Measurements from ENCODE around the gene INHA. TPM values are rescaled to one million over a fixed set of nuclear protein-coding genes. Genes with fewer than 3 reads are reported as not detected.

Gene INHA
- total RNA-seq, 1 donor from 2014 or later: 0.43 TPM

- Histone ChIP-seq H3K27ac (no peak overlapping the region), H3K27me3 (no peaks in the 10 kb centered on the region), H3K9me3 (no peaks in the 10 kb centered on the region), H3K36me3 (peaks cover 22% of the 10 kb centered on the region), H3K4me1 (peaks cover 16% of the 10 kb centered on the region), H3K4me3 (no peak overlapping the region)
- TF ChIP-seq CTCF (IDR thresholded peaks at IDR 0.05): no peak
- ATAC-seq (no peak), DNase-seq (no peak)
- intact Hi-C loops (cut with DNase I): no loop called here
These were observed 33.6 kb upstream of the INHA start for GRCh38 chr2:219538504-219538951.

GRCh38 chr2:219538956-219539788 lies 32.9 kb upstream of the INHA start:
- Histone ChIP-seq H3K36me3 (peaks cover 22% of the 10 kb centered on the region), H3K9me3 (no peaks in the 10 kb centered on the region), H3K27me3 (no peaks in the 10 kb centered on the region), H3K4me1 (peaks cover 18% of the 10 kb centered on the region), H3K27ac (no peak overlapping the region), H3K4me3 (no peak overlapping the region)
- ATAC-seq (no peak), DNase-seq (no peak)
- intact Hi-C loops (cut with DNase I): no loop called here
- TF ChIP-seq CTCF (IDR thresholded peaks at IDR 0.05): no peak

GRCh38 chr2:219539926-219540678 lies 32.0 kb upstream of the INHA start:
- H3K9me3 ChIP-seq: no peaks in the 10 kb centered on the region
- peaks cover 24% of the 10 kb centered on the region for H3K4me1 ChIP-seq
- no peak for TF ChIP-seq CTCF (IDR thresholded peaks at IDR 0.05)
- peaks cover 22% of the 10 kb centered on the region for H3K36me3 ChIP-seq
- ATAC-seq (no peak), DNase-seq (no peak)
- no peak overlapping the region for H3K4me3 ChIP-seq
- H3K27ac ChIP-seq: no peak overlapping the region
- no peaks in the 10 kb centered on the region for H3K27me3 ChIP-seq
- intact Hi-C loops (cut with DNase I): no loop called here

GRCh38 chr2:219540784-219541504 lies 31.2 kb upstream of the INHA start:
- Histone ChIP-seq H3K4me3 (no peak overlapping the region), H3K27ac (no peak overlapping the region), H3K36me3 (peaks cover 22% of the 10 kb centered on the region), H3K9me3 (no peaks in the 10 kb centered on the region), H3K4me1 (peaks cover 24% of the 10 kb centered on the region), H3K27me3 (no peaks in the 10 kb centered on the region)
- no peak for TF ChIP-seq CTCF (IDR thresholded peaks at IDR 0.05)
- ATAC-seq (no peak), DNase-seq (no peak)
- intact Hi-C loops (cut with DNase I): no loop called here

GRCh38 chr2:219541611-219542180 lies 30.4 kb upstream of the INHA start:
- H3K4me3 ChIP-seq: peak overlapping the region; percentile 70
- ATAC-seq (peak; percentile 66), DNase-seq (peak; percentile 94)
- no peaks in the 10 kb centered on the region for H3K27me3 ChIP-seq
- H3K27ac ChIP-seq: peak overlapping the region; percentile 11
- peak; percentile 86 for TF ChIP-seq CTCF (IDR thresholded peaks at IDR 0.05)
- H3K4me1 ChIP-seq: peaks cover 24% of the 10 kb centered on the region
- H3K36me3 ChIP-seq: peaks cover 22% of the 10 kb centered on the region
- no peaks in the 10 kb centered on the region for H3K9me3 ChIP-seq
- intact Hi-C loops (cut with DNase I): no loop called here
